Activated gamma-delta T cell (primary cell): ENCODE data around the gene TRPM2.

Experiments used
- DNase-seq: peaks from one replicate; lab custom pipeline; 2025; lab: John Stamatoyannopoulos, UW
- total RNA-seq, 2 donors: gene quantifications; one replicate each; lab custom pipeline; 2026; lab: John Stamatoyannopoulos, UW

TRPM2 gene
- total RNA-seq = 0.61 to 4.6 reads per million in 2 donors

DNA sequence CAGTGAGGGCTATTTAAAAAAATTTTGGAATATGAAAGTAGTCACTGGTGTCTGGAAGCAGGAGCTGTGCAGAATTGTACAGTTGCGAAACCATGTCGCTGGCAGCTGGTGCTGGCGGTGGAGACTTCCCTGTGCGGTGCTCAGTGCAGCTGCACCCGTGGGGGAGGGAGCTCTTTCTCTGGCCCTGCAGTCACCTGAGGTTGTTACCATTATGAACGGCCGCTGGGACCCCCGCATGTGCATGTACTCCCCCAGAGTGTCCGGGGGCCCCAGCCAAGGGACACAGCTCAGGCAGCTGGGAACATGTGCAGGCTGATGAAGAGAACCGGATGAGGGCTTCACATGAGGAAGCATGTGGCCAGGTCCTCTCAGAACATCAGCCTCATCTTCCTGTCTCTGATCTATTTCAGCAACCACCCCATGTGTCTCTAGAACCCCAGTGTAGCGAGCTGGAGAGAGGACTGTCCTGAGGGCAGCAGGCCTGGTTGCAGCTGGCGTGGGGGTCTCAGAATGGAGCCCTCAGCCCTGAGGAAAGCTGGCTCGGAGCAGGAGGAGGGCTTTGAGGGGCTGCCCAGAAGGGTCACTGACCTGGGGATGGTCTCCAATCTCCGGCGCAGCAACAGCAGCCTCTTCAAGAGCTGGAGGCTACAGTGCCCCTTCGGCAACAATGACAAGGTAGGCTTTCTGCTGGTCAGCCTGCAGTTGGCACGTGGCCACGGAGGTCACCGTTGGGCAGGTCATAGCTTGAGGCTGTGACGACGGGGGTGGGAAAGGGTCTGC is at the start of gene TRPM2:
TSS of gene TRPM2 (plus strand) at position 431 of the 780 bp plus-strand sequence. CDS start at position 511, 80 bp downstream.
- no peak for DNase-seq

DNA sequence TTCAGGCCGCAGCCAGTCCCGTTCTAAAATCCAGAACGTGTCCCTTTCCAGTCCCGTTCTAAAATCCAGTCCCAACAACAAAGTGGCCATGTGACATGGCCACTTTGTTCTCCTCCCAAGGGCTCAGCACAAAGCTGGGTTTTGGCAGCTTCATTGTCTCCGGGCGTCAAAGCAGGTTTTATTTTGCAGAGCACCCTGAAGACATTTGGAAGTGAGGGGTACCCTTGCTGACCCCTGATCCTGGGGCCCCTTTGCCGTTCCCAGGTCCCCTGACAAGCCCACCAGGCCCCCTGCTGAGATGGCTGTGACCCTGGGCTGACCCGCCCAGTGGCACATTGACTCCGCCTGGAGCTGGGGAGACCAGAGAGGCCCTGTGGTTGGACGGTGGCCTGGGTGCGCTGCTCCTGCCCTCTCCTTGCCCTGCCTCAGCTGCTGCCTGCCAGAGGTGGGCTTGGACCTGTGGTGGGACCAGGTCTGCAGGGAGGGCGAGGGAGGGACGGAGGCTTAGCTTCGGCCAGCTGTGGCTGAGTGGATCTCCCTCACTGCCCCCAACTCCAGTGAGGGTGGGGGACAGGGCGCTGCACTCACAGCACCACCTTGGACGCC is 49.3 kb upstream of the TRPM2 start:
- DNase-seq = no peak

DNA sequence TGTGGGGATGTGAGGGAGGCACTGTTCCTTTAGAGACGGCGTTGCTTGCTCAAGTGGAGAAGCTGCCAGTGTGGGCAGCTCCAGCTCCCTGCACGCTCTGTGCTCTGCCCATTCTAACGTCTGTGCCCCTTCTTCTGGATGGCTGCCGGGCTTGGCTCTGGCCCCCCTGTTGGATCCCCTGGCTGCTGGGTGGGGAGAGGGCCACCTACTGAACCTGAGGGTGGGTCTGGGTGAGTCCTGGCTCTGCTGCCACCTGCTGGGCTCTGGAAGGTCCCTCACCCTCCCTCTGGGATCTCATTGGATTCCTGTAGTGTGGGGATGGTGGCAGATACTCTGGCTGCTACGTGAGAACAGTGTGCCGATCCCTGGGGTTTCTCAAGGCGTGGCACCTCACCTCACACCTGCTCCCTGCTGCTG is 48.5 kb upstream of the TRPM2 start:
- no peak for DNase-seq

DNA sequence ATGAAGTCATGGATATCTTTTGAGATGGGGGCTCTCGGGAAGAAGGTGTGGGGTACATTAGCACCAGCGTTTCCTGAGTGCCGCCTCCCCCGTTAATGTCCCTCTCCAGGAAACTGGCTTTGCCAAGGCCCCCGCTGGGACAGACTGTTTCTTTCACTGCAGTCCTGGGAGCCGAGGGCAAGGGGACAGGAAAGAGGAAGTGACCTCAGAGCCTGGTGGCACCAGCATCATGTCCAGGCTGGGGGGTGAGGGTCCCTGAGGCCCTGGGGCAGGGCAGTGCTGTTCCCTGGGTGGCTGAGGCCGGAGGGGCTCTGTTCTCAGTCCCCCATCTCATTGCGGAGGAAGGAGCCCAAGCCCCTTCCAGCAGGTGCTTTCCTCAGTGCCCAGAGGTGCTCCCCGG is 47.7 kb upstream of the TRPM2 start:
- no peak for DNase-seq

DNA sequence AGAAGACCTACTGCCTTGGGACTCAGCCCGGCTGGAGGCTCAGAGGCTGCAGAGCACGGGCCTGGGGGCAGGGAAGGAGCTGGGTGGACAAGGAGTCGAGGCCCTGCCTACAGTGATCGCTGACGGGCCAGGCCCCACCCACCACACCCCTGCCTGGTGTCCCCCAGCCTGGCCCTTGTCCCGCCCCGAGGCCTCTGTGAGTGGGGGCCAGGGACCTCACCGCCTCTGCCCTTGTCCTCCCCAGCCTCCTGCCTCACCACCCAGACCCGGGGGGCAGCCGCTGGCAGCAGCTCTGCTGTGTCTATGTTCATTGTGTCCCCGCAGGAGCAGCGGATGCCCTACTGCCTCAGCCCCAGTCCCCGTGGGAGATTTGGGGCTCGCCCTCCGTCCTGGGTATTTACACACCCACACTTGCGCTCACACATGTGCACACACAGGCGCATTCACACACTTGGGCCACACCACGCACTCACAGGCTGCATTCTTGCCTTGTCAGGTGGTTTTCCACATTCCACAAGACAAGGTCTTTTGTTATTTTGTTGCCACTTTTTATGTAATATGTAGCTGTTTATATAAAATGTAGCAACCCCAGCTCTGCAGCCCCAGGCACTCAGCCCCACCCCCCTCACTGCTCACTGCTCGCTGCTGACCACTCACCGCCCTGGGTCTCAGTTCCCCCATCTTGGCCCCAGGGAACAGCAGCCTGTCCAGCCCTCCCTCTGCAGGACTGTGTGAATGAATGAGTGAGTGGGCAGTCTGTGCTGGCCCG is 46.3 kb upstream of the TRPM2 start:
- no peak for DNase-seq

DNA sequence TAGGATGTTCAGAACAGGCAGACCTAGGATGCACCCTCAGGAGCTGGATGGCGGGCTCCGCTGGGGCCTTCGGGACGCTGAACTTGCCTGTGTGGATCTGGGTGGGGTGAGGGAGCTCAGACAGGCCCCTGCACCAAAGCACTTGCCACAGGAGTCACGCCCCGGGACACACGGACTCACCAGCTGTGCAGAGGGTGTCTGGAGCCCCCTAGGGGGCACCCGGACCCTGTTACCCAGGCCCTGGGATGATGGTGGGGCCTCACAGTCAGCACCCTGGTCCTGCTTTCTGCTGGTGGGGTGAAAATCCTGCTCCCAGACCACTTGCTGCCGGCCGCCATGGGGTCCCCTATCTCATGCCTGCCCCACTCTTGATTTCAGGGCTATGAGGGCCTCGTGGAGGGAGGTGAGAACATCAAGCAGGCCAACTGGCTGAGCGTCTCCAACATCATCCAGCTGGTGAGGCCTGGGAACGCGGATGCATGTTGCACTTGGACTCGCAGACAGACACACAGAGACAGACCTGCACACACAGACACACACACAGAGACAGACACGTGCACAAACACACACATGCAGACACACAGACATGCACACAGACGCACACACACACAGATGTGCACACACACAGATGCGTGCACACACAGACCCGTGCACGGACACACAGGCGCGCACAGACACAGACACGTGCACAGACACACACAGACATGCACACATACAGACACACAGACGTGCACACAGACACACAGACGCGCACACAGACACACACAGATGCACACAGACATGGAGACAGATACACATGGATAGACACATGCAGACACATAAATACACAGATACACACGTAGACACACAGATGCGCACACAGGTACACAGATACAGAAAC is 42.6 kb upstream of the TRPM2 start:
- DNase-seq = no peak

DNA sequence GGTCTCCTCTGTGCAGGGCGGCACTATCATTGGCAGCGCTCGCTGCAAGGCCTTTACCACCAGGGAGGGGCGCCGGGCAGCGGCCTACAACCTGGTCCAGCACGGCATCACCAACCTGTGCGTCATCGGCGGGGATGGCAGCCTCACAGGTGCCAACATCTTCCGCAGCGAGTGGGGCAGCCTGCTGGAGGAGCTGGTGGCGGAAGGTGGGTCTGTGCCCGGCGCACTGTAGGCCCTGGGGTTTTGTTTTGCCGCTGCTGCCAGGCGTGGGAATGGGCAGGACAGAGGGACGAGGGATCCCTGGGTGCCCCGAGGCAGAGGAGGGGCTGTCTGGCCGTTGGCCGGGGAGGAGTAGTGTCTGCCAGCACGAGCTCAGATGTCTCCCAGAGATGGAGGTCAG is 41.3 kb upstream of the TRPM2 start:
- DNase-seq = no peak

DNA sequence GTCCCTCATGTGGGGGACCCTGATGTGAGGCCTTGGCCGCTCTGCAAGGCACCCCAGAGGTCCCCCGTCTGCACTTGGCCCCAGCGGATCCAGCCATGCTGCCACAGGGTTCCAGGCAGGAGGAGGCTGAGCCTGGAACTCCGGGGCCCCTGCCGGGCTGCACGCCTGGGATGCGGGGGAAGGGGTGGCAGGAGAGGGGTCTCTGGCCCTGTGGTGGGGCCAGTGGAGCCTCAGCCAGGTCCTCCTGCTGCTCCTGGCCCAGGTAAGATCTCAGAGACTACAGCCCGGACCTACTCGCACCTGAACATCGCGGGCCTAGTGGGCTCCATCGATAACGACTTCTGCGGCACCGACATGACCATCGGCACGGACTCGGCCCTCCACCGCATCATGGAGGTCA is 40.7 kb upstream of the TRPM2 start:
- DNase-seq = no peak

DNA sequence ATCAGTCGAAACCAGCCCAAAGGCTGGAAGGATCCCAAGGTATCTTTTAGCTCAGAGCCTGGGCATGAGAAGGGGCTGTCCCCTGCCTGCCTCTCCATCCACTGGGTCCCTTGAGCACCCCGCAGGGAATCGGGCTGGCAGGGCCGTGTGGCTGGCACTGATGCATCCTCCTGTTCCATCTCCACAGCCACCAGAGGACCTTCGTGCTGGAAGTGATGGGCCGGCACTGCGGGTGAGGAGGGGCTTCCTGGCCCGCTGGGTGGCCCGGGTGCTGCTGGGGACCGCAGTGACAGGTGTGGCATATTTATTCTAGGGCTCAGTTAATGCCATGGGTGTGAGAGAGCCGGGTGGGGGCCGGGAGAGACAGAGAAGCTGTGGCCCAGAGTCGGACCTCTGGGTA is 40.0 kb upstream of the TRPM2 start:
- DNase-seq = no peak

DNA sequence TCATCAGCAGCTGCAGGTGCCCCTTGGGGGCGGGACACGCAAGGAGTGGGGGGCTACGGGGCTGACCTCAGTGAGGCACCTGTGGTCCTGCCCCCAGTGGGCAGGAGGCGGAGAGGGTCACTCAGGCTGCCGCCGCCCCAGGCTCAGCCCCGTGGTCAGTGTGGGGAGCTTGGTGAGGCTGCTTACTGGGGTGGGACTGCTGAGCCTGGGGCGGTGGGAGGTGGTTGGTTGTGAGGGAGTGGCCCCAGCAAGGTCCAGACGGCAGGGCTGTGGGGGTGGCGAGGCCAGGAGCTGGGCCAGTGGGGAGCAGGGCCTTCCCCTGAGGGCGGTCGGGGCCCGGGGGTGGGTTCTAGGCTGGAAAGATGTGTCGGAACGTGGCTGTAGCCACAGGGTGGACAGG is 39.3 kb upstream of the TRPM2 start:
- DNase-seq = no peak

DNA sequence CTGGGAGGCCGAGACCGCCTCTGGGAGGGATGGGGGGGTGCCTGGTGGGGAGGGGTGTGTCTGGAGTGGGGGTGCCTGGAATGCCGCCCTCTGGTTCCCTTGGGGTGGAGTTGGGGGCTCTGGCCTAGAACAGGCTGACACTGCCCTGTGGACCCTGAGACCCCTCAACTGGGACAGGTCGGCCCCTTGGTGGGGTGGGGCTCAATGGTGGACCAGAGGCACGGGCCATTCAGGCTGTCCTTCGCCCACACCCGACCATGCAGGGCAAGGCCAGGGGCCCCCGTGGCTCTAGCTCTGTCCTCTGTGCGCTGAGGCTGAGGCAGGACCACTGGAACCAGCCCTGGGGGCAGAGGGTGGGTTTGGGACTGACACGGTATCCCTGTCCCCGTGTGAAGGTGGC is 38.9 kb upstream of the TRPM2 start:
- no peak for DNase-seq

DNA sequence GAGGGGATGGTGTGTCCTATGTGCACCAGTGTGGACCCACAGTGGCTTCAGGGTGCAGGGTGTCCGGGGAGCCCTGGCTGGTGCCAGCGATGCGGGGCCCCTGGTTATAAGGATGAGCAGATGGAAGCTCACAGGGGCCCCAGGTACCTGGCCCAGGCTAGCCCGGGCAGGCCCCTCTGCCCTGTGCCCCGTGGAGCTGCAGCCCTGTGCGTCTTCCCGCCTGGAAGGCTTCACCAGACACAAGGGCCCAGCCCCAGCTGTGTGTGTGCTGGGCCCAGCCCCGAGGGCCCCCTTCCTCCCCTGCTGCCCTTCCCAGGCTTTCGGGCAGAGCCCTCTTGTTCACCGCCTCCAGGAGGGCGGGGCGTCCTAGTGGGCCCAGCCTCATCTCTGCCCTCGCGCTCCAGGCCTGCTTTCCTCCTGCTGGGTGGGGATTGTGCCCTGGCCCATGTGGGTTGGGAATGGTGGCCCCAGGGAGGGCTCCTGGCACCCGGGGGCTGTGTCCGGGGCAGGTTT is 37.7 kb upstream of the TRPM2 start:
- DNase-seq = no peak

DNA sequence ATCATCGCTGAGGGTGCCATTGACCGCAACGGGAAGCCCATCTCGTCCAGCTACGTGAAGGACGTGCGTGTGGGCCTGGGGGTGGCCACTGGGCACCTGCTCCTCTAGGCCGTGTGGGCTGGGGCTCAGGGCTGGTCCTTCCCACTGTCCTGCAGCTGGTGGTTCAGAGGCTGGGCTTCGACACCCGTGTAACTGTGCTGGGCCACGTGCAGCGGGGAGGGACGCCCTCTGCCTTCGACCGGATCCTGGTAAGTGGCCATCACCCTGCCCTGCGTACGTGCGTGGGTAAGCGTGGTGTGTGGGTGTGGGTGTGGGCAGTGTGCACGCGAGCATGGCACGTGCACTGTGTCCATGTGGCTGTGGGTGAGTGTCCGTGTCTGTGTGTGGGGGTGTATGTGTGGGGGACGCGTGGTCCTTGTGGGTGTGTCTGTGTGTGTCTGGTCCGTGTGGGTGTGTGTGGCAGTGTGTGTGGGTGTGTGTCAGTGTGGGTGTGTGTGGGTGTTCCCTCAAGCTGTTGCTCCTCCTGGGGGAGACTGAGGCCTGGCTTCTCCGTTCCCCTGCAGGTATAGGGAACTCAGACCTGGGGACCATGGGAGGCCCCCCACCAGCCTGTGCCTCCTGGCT is 37.0 kb upstream of the TRPM2 start:
- DNase-seq = no peak

DNA sequence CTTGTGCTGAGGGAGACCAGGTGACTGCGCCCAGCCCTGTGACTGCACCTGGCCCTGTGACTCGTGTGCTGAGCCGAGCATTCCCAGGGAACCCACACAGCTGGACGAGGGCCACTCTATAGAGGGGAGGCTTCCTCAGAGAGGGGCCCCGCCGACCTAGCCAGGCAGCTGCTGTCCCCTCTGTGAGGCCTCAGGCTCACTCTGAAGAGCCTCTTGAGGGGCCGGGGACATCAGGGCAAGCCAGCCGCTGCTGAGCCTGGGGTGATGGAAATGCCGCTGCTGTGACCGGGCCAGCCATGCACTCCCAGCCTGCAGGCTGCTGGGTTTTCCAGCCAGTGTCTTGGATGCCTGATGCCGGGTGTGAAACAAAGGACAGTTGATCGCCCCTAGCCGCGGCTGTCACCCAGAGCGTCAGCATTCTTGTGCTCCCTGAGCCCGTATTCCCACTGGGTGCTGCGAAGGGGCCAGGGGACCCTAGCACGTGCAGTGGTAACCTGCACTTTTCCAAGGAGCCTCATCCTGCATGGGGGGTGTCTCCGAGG is 36.1 kb upstream of the TRPM2 start:
- DNase-seq = no peak

DNA sequence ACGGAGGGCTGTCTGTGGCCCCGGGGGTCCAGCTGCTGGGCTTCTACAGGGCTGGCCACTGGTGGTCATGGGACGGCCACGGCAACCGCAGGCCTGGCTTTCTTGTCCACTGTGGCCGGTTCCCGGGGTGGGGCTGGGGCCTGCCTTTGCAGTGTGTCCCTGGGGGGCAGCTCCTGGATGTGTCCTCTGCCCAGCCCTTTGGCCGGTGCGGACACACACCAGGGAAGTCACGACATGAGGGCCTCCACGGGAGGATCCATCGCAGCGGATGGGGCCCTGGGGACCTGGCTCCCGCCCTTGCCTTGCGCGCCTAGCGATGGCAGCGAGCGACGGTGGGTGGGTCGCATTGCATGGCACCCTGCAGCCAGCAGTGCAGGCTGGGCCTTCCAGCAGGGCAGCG is 35.5 kb upstream of the TRPM2 start:
- no peak for DNase-seq

DNA sequence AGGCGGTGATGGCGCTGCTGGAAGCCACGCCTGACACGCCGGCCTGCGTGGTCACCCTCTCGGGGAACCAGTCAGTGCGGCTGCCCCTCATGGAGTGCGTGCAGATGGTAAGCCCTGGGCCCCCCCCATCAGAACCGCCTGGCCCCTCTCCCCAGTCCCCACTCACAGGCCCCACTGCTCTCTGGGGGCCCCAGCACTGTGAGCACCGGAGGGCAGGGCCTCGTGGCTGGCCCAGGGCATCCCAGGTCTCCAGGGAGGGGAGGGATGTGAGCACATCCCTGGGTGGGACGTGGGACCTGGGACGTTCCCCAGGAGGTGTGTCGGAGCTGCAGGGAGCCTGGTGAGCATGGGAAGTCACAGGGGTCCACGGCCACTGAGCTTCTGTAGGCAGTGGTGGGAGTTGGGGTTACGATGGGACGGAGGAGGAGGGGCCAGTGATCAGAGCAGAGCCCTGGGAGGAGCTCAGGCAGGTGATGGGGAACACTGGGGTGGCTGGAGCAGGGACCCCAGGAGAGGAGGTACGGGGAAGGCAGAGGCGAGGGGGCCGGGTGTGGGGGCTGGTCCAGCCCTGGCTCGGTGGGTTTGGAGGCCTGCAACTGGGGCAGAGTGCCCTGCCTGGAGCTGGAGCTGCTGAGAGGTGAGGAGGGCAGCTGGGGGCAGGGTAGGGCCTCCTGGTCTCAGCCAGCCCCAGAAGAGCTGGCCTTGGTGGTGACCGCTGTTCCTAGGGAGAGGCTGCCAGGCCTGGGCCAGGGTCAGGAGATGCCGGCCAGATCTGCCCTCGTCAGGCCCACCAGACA is 34.7 kb upstream of the TRPM2 start:
- no peak for DNase-seq

DNA sequence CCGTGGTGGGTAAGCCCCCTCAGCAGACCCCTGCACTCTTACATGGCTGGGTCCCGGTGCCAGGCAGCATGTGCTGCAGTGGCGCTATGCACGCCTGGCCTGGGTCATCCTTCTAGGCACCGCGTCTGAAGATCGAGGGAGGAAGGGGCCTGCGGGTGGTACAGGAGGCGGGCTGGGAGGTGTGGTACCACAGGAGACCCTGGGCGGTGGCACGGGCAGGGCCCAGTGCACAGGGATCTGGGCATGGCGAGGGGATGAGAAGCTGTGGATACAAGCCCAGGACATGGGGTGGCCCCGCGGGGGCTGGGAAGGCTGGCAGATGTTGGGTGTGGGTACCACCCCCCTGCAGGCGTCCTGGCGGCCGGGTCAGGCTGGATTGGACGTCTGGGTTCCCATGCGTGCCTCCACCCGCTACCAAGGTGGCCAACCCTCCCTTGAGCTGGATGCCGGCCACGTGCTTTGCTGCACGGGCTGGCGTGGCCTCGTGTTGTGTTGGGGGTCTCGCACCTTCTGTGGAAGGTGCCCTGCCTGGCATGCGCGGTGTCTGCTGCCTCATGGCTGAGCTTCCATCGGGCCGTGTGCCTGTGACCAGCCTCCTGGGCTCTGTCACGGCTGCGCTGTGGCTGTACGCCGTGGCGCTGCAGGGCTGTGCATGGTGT is 33.9 kb upstream of the TRPM2 start:
- DNase-seq = no peak

DNA sequence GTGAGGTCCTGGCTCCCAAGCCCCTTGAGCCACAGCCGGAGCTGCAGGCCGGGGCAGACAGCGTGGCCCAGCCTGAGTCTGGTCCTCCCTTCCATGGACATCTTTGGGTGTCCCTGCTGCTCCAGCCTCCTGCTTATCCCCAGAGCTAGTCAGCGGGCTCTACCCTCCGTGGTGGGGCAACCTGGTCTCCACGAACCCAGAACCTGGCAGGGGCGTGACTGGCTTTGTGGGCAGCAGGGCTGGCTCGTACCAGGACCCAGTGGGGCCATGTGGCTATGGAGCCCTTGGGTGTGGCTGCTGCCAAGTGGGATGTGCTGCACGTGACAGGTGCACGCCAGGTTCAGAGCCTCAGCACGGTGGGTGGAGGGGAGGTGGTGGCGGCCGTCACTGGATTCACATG is 32.6 kb upstream of the TRPM2 start:
- DNase-seq = no peak

DNA sequence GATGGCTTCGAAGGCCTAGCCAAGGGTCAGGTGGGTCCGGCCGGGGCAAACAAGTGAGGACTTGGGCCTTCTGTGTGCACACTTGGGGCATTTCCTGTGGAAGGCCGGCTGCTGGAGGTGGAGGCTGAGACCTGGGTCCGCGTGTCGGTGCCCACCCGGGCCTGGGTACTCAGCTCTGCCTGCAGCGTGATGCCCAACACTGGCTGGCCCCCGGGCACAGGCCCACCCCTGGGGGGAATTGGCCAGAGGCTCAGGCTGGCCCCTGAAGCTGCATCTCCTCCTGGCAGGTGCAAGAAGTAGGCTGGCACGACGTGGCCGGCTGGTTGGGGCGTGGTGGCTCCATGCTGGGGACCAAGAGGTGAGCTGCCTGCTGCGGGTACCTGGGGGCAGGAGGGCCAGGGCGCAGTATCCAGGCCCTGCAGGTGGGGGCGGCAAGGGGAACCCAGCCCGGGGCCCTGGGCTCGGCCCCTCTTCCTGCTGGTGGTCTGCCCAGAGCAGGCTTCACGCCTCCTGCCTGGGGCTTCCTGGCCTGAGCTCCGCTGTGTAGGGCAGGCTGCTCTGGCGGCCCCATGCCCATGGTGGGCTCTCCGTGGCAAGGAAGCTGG is 31.5 kb upstream of the TRPM2 start:
- DNase-seq = no peak
